Sigmoid colon (tissue), 7 donors: ENCODE measurements around the gene OVCH2. TPM values are rescaled to one million over a fixed set of nuclear protein-coding genes. Genes with fewer than 3 reads are reported as not detected.

Experiments used
- DNase-seq: peaks from one replicate; pipeline ENCODE4 v3.0.0-alpha.2; 2019
- H3K27ac ChIP-seq, 4 donors: fragments of 200-600 bp; sonication (generic); one replicate each; pipeline ENCODE4 v1.5.1; 2016 to 2019; ENCODE audit warnings: mild to moderate bottlenecking in 1 of 4
- H3K27me3 ChIP-seq, 3 donors: fragments of 200-600 bp; sonication (generic); one replicate each; pipeline ENCODE4 v1.5.1; 2019; ENCODE audit warnings: mild to moderate bottlenecking in 1 of 3
- H3K36me3 ChIP-seq, 4 donors: fragments of 200-600 bp; sonication (generic); one replicate each; pipeline ENCODE4 v1.5.1; 2016 to 2019
- H3K4me1 ChIP-seq, 4 donors: fragments of 200-600 bp; sonication (generic); one replicate each; pipeline ENCODE4 v1.5.1; 2017 to 2019
- H3K4me3 ChIP-seq, 4 donors: fragments of 200-600 bp; sonication (generic); one replicate each; pipeline ENCODE4 v1.5.1; 2017 to 2019; ENCODE audit warnings: mild to moderate bottlenecking in 2 of 4, moderate library complexity in 1 of 4
- H3K9me3 ChIP-seq, 4 donors: fragments of 200-600 bp in 3 of 4; sonication (generic) in 3 of 4; one replicate each; pipeline versions ENCODE4 v1.5.1 to v1.6.1; 2013 to 2019
- EP300 ChIP-seq, 4 donors: sonication (generic); formaldehyde crosslinking; IDR thresholded peaks; one replicate each; pipeline ENCODE4 v1.6.1; 2017; ENCODE audit warnings: antibody characterized with exemption in 4 of 4
- POLR2A ChIP-seq, 2 donors: fragments of 450-650 bp; IDR thresholded peaks; one replicate each; pipeline ENCODE4 v1.6.1; 2016; ENCODE audit warnings: antibody characterized with exemption in 2 of 2, mild to moderate bottlenecking in 2 of 2, moderate library complexity in 2 of 2
- POLR2AphosphoS5 ChIP-seq, 4 donors: sonication (generic); formaldehyde crosslinking; IDR thresholded peaks; one replicate each; pipeline ENCODE4 v1.6.1; 2017; ENCODE audit warnings: antibody characterized with exemption in 4 of 4
- WGBS, 2 donors: extraction: QIAGEN DNeasy Blood & Tissue Kit; methylation state at CpG; one replicate each; pipeline ENCODE4 v1.1.7; 2013; 5-methylcytosine and 5-hydroxymethylcytosine counted together
- intact Hi-C: fragments of 100-400 bp; cut with DNase I; formaldehyde crosslinking; loops from one replicate; pipeline ENCODE4 v1.15.1; 2023
- polyA plus RNA-seq, 3 donors: library from polyadenylated mRNA; stranded (reverse); fragments of 200-250 nt; gene quantifications; one replicate each; pipeline ENCODE4 v1.2.3, GENCODE V29; 2013
- total RNA-seq, 4 donors: library from RNA; depleted of rRNA; stranded (reverse); fragments of >200 nt; gene quantifications; one replicate each; pipeline ENCODE4 v1.1.0, GENCODE V29; 2016
- TF ChIP-seq, protein P1 (sequence below), 4 experiments: fragments of 450-650 bp in 3 of 4; fragments of 200-600 bp in 1 of 4; IDR thresholded peaks; one replicate each; pipeline ENCODE4 v1.5.1; 2016 to 2019; ENCODE audit warnings: antibody characterized with exemption in 4 of 4, mild to moderate bottlenecking in 3 of 4, moderate library complexity in 2 of 4
- donor health status: healthy with polysubstance abuse.
- donor health status: Bipolar disorder and iron deficiency.
- donor health status: healthy.

OVCH2 gene
- total and polyA plus RNA-seq, 7 donors = not detected

DNA sequence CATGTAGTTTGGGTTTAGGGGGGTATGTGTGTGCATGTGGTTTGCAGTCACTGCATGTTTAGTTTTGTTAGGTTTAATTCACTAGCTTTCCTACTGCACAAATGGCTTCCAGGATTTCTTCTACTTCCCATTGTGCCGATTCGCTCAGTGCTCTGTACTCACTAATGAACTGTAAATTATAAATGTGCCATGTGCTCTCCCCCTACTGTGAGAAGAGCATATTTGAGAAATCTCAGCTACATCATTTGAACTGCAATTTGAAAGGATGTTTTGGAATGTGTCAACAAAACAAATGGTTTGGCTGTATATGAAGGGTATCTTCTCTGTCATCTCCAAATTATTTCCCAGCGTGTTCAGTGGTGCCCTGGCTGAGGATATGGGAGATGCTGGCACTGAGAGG lies 61.1 kb downstream of the OVCH2 start:
- DNase-seq = no peak
- Histone ChIP-seq H3K4me1 (no peaks in the 10 kb centered on the region), H3K36me3 (peaks cover 0 to 25% (median 3%) of the 10 kb centered on the region in 4 donors), H3K4me3 (no peak overlapping the region), H3K27me3 (no peaks in the 10 kb centered on the region), H3K9me3 (no peaks in the 10 kb centered on the region), H3K27ac (no peak overlapping the region)
- TF ChIP-seq, protein P1, sequence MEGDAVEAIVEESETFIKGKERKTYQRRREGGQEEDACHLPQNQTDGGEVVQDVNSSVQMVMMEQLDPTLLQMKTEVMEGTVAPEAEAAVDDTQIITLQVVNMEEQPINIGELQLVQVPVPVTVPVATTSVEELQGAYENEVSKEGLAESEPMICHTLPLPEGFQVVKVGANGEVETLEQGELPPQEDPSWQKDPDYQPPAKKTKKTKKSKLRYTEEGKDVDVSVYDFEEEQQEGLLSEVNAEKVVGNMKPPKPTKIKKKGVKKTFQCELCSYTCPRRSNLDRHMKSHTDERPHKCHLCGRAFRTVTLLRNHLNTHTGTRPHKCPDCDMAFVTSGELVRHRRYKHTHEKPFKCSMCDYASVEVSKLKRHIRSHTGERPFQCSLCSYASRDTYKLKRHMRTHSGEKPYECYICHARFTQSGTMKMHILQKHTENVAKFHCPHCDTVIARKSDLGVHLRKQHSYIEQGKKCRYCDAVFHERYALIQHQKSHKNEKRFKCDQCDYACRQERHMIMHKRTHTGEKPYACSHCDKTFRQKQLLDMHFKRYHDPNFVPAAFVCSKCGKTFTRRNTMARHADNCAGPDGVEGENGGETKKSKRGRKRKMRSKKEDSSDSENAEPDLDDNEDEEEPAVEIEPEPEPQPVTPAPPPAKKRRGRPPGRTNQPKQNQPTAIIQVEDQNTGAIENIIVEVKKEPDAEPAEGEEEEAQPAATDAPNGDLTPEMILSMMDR (IDR thresholded peaks at IDR 0.05) = no peak
- TF ChIP-seq EP300 (IDR thresholded peaks at IDR 0.05) (no peak), POLR2A (IDR thresholded peaks at IDR 0.05) (no peak), POLR2AphosphoS5 (IDR thresholded peaks at IDR 0.05) (no peak)
- WGBS, 2 donors = 90 to 98% methylated on average over 3 of the region's 3 CpGs
- intact Hi-C loops = no loop called here

DNA sequence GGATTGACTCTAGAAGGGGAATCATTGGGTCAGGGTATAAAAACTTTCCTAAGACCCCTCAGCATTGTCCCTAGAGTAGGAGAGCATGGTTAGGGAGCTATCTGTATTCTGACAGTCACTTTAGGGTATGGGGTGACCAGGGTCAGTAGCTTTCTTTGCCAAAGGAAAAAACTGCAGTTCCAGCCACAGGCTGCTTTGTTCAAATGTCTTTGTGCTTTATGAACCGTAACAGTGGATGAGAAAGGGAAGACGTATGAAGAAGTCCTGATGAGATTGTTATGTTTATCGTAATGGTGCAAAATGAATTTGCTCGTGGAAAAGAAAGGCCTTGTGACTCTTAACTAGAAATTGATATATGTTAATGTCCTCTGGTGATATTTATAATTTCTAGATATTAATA lies 63.0 kb downstream of the OVCH2 start:
- no peaks in the 10 kb centered on the region for H3K27me3 ChIP-seq
- H3K4me1 ChIP-seq = no peaks in the 10 kb centered on the region
- H3K36me3 ChIP-seq = peaks cover 0 to 13% (median 3%) of the 10 kb centered on the region in 4 donors
- no peak overlapping the region for H3K27ac ChIP-seq
- 88 to 90% methylated on average over 4 of the region's 4 CpGs for WGBS, 2 donors
- TF ChIP-seq EP300 (IDR thresholded peaks at IDR 0.05) = no peak
- no peak for TF ChIP-seq POLR2A (IDR thresholded peaks at IDR 0.05)
- TF ChIP-seq, protein P1 (IDR thresholded peaks at IDR 0.05) = no peak
- TF ChIP-seq POLR2AphosphoS5 (IDR thresholded peaks at IDR 0.05) = no peak
- no peaks in the 10 kb centered on the region for H3K9me3 ChIP-seq
- intact Hi-C loops = no loop called here
- H3K4me3 ChIP-seq = no peak overlapping the region
- no peak for DNase-seq

DNA sequence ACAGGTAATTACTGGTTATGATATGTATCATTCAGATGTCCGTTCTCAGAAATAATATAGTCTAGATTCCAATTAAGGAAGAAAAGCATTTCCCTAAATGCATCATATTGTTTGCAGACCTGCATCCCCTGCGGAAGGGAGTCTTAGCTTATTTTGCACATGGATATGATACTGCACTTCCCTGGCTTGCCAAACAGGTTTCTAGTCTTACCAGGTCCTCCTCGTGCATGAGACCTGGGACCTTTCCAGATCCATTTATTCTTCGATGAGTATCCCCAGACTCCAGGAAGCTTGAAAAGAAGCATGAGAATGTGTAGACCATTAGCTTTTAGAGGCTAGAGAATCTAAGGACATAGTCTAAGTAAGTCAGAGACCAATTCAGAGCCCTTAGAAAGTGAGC lies 63.5 kb downstream of the OVCH2 start:
- DNase-seq = no peak
- H3K4me3 ChIP-seq = no peak overlapping the region
- H3K4me1 ChIP-seq = no peaks in the 10 kb centered on the region
- no peaks in the 10 kb centered on the region for H3K27me3 ChIP-seq
- H3K36me3 ChIP-seq = peaks cover 0 to 13% (median 3%) of the 10 kb centered on the region in 4 donors
- 21 to 74% methylated on average over 4 of the region's 4 CpGs for WGBS, 2 donors
- no peak for TF ChIP-seq POLR2AphosphoS5 (IDR thresholded peaks at IDR 0.05)
- intact Hi-C loops = no loop called here
- H3K9me3 ChIP-seq = no peaks in the 10 kb centered on the region
- H3K27ac ChIP-seq = no peak overlapping the region

DNA sequence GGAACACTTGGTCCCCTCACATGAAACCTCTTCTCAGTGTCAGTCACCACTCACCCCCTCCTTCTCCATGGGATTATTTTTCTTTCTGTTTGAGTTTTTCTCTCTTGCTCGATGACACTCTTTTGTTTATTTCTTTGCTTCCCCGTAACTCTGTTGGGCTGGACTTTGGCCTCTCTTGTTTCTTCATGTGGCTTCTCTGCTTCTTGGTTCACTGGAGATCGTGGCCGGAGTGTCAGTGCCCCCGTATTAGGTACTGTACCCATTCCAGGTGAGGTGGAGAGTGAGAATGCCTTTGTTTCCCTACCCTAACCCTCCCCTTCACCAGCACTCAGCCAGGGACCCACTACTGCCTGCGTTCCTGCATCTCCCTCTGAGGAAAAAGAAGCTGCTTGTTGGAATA lies 65.5 kb downstream of the OVCH2 start:
- Histone ChIP-seq H3K27ac (no peak overlapping the region), H3K4me1 (no peaks in the 10 kb centered on the region), H3K36me3 (peaks cover 0 to 13% (median 3%) of the 10 kb centered on the region in 4 donors), H3K9me3 (no peaks in the 10 kb centered on the region), H3K27me3 (no peaks in the 10 kb centered on the region), H3K4me3 (no peak overlapping the region)
- DNase-seq = no peak
- 36 to 77% methylated on average over 6 of the region's 6 CpGs for WGBS, 2 donors
- TF ChIP-seq POLR2A (IDR thresholded peaks at IDR 0.05) = no peak
- TF ChIP-seq, protein P1 (IDR thresholded peaks at IDR 0.05) = no peak
- no peak for TF ChIP-seq POLR2AphosphoS5 (IDR thresholded peaks at IDR 0.05)
- TF ChIP-seq EP300 (IDR thresholded peaks at IDR 0.05) = no peak
- intact Hi-C loops = no loop called here

DNA sequence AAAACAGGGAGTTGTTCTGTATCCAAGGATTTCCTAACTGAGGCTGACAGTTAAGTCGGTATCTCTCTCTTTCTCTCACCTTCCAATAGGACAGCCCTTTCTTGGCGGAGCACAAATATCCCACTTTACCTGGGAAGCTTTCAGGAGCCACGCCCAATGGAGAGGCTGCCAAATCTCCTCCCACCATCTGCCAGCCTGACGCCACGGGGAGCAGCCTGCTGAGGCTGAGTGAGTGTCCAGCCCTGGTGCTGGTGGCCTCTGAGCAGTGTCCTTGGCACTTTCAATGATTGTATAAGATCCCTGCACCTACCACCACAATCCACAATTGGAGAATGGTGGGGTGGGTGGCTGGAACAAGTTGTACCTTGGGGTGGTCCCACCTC lies 66.6 kb downstream of the OVCH2 start:
- DNase-seq = no peak
- Histone ChIP-seq H3K27ac (peak overlapping the region in 1 of 4 donors; percentile 70), H3K4me1 (no peaks in the 10 kb centered on the region), H3K27me3 (no peaks in the 10 kb centered on the region), H3K4me3 (no peak overlapping the region), H3K9me3 (no peaks in the 10 kb centered on the region), H3K36me3 (peaks cover 0 to 13% (median 5%) of the 10 kb centered on the region in 4 donors)
- no peak for TF ChIP-seq POLR2A (IDR thresholded peaks at IDR 0.05)
- TF ChIP-seq, protein P1 (IDR thresholded peaks at IDR 0.05) = no peak
- 12 to 75% methylated on average over 5 of the region's 5 CpGs for WGBS, 2 donors
- intact Hi-C loops = no loop called here

Other genes starting within 250 kb of the OVCH2 start
- 10 to 100 TPM in 2 of 4 donors, 1 to 10 TPM in 2; 2.2 to 14.7 (median 8.7) TPM for gene OLFML1, start 221.0 kb downstream of the OVCH2 start, total RNA-seq
- gene OLFML1, start 221.0 kb downstream of the OVCH2 start, polyA plus RNA-seq = 1 to 10 TPM in 2 of 3 donors, not detected in 1; 1.8 to 2.7 TPM
- 10 to 100 TPM in 2 of 4 donors, 1 to 10 TPM in 2; 4.1 to 11.6 (median 9.2) TPM for gene PPFIBP2, start 192.5 kb downstream of the OVCH2 start, total RNA-seq
- 10 to 100 TPM; 26.7 to 33.5 (median 30.6) TPM for gene PPFIBP2, start 192.5 kb downstream of the OVCH2 start, polyA plus RNA-seq
- 1 to 10 TPM; 1.4 to 4.6 (median 3.1) TPM for gene CYB5R2, start 33.0 kb downstream of the OVCH2 start, total RNA-seq
- 1 to 10 TPM; 3.0 to 7.8 (median 6.7) TPM for gene CYB5R2, start 33.0 kb downstream of the OVCH2 start, polyA plus RNA-seq
- gene OR5P2, start 90.5 kb upstream of the OVCH2 start, total RNA-seq = not detected
- gene OR5P2, start 90.5 kb upstream of the OVCH2 start, polyA plus RNA-seq = not detected
- not detected for gene OR5P3, start 124.4 kb upstream of the OVCH2 start, total RNA-seq
- not detected for gene OR5P3, start 124.4 kb upstream of the OVCH2 start, polyA plus RNA-seq
- gene OR10A6, start 224.8 kb upstream of the OVCH2 start, total RNA-seq = not detected
- gene OR10A6, start 224.8 kb upstream of the OVCH2 start, polyA plus RNA-seq = not detected
- gene OR10A3, start 235.2 kb upstream of the OVCH2 start, total RNA-seq = not detected
- gene OR10A3, start 235.2 kb upstream of the OVCH2 start, polyA plus RNA-seq = not detected